HG02973 (cell line): ENCODE measurements around the gene LMBR1L.

Experiments used
- ATAC-seq: cut with Tn5 transposase; IDR thresholded peaks from one replicate; pipeline ENCODE4 v1.9.1; 2021; ENCODE audit warnings: moderate library complexity; ENCODE audit not compliant: unreplicated experiment

The LMBR1L gene

DNA sequence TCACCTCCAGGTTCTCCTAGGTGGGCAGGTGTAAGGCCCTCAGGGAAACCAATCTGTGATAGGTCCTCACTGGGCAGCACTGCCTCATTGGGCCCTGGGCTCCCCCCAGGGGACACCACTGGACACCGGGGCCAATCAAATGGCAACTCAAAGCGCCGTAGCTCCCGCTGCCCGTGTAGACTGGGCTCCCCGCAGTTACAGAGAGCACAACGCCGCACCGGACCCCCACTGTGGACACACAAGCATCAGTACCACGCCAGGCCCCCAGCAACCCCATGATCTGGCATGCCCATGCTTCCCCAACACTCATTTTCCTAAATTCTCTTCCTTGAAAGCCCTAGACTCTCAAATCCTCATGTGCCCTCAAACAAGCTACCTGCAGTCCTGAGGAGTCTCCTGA, 56.1 kb downstream of the LMBR1L start:
- ATAC-seq = no peak

DNA sequence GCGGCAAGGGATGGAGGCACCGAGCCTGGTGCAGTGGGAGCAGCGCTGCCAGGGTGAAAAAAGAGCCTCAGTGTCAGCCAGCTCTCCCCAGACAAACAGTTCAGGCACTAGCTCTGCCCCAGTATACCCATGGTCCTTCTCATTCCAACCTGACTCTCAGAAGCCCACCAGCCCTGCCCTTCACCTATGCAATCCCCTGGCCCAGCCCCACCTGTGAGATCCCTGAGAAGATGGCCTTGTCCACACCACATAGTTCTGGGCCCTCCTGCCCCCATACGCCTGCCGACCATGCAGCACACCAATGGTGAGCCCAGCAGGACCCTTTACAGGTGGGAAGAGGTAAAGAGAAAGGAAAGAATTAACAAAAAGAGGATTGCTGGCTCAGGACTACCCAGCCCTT, 56.6 kb downstream of the LMBR1L start:
- no peak for ATAC-seq

DNA sequence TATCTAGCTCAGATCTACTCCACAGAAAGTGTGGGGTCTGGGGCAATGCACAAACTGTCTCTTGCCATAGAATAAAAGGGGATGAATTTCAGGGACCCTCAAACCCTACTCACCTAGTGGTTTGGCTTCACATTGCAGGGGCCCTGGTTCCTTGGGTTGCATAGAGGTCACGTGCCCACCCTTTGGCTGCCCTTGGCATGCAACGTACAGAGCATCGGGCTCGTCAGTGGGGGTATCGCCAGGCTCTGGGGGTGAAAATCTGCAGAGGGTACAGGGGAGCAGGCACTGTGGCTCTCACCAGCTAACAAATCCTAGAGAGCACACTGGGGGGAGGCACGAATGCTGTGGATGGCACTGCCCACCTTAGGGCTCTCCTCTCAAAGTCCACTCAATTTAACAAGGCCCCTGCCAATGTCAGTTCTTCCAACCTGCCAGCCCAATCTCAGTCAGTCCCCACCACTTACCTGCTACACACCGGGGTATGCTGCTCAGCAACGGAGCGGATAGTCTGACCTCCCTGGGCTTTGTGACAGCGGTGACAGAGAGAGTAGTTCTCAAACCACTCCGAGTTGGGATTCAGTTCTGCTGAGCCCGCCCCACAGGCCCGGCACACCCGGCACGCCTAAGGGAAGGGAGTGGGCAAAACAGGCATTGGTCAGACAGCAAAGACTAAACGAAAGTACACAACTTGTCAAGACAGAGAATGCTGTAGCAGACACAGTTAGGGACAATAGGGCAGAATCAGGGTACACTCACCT, 58.0 kb downstream of the LMBR1L start:
- no peak for ATAC-seq

DNA sequence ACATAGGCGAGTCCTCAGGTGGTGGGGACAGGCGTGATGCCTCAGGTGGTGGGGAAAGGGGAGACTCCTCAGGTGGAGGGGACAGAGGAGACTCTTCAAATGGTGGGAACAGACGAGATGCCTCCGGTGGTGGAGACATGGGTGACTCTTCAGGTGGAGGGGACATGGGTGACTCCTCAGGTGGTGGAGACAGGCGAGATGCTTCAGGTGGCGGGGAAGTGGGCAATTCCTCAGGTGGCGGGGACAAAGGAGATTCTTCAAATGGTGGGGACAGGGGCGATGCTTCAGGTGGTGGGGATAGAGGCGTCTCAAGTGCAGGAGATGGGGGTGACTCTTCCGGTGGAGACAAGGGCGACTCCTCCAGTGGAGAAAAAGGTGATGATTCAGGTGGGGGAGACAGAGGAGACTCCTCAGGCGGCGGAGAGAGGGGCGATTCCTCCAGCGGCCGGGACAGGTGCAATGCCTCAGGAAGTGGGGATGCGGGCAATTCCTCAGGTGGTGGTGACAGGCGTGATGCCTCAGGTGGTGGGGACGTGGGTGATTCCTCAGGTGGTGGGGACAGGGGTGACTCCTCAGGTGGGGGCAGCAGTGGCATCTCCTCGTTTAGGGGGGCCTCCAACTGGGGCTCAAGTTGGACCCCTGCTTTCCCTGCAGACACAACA, 58.7 kb downstream of the LMBR1L start:
- no peak for ATAC-seq

DNA sequence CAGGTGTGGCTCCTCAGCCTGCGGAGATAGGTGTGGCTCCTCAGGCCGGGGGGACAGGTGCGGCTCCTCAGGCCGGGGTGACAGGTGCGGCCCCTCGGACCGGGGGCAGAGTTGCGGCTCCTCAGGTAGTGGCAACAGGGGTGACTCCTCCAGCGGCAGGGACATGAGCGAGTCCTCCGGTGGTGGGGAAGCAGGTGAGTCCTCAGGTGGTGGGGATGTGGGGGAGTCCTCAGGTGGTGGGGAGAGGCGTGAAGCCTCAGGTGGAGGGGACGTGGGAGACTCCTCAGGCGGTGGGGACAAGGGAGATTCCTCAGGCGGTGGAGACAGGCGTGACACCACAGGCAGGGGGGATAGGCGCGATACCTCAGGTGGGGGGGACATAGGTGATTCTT, 59.3 kb downstream of the LMBR1L start:
- ATAC-seq = no peak

DNA sequence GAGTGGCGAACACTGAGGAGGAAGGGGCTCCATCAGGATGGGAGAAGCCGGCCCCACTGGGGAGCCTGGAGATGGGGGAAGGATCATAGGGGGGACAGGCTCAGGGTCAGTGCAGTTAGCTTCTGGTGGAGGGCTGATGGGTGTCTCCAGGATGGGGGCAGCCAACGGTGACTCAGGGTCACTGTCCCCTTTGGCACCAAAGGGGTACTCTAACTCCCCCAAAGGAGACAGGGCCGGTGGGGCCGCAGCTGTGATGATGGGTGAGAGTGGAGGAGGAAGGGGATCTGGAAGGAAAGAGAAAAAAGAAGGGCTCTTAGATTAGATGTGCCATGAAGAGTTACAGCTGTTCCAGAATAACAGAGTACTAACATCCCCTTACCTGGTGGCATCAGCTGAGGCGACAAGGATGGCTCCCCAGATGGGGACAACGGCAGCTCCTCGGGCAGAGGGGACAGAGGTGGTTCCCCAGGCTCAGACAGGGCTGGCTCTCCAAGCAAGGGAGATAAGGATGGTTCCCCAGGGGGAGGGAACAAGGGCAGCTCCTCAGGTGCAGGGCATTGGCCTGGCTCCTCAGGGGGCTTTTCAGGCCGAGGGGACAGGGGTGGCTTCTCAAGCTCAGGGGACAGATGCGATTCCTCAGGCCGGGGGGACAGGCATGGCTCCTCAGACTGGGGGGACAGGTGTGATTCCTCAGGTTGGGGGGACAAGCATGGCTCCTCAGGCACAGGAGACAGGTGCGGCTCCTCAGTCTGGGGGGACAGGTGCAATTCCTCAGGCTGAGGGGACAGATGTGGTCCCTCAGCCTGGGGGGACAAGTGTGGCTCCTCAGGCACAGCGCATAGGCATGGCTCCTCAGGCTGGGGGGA, 59.9 kb downstream of the LMBR1L start:
- ATAC-seq = no peak

DNA sequence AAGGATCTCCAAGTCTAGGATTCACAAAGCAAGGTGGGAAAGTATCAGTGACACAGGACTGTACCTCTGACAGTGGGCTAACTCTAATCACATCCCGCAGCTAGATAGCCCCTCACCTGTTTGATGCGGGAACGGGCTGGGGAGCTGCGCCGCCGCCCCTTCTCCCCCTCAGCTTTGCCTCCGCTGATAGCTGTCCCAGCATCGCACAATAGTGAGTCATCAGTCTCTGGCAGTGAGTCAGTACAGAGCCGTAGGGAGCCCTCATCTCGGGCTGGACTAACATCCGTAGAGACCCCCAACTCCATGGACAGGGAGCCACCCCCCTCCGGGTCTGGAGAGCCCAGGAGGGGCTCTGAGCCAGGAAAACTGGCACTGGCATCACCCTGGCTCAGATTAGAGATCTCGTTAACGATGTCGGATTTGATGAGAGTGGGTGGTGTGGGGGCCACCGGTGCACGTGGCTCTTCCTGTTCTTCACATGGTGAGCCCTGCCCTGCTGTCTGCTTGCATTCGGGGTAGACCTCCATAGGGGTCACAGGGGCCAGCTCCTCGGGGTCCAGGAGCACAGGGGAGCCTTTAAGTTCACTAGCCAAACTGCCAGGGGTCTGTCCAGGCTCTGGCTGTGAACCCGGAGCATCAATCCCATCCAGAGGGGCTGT, 61.0 kb downstream of the LMBR1L start:
- no peak for ATAC-seq

DNA sequence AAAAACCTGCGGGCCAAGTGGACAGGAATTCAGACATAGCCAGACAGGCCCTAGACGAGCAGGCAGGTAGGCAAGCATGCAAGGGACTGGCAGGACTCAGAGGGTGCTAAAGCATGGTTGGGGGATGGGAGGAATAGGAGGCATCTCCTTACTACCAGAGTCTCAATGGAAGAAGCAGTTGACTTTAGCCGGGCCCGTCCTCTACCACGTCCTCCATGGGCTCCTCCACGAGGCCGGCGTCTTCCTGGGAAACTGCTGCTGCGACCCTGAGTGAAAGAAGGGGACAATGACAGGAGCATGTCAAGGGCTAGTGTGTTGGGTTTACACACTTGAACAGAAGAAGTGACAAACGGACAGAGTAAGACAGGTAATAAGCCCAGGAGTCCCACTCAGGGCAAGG, 61.7 kb downstream of the LMBR1L start:
- no peak for ATAC-seq
